NCI-H2081 treated with DMSO at 0.1 percent for 48 hours (cell line): ENCODE measurements around the gene BACH2.
"Not testable (repeated sequence)": the region's sequence is repeated elsewhere in the genome, so short reads cannot be mapped to it uniquely, and the experiment has no call there.

ENCODE experiments used
- DNase-seq: peaks from one replicate; lab custom pipeline; 2025; lab: John Stamatoyannopoulos, UW

The BACH2 gene

DNA sequence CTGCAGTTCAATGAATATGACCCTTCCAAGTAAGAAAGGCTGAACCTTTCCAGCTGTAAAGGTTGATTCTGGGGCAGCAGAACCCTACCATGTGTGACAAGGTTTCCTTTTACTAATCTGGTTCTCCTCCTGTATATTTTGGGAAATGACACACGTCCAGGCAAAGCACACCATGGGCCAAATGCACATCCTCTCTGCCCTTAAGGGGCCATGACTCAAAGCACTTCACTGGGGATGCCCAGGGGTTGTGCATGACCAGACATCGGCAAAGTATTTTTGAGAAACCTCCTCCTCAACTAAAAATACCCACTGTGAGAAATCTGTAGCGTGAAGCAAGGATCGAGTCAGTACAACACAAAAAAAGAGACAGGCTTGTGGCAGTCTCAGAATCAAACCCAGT lies 174.7 kb downstream of the BACH2 start:
- DNase-seq, result no peak

GRCh38 chr6:90120327-90120726 lies 176.3 kb downstream of the BACH2 start:
- DNase-seq, result no peak

DNA sequence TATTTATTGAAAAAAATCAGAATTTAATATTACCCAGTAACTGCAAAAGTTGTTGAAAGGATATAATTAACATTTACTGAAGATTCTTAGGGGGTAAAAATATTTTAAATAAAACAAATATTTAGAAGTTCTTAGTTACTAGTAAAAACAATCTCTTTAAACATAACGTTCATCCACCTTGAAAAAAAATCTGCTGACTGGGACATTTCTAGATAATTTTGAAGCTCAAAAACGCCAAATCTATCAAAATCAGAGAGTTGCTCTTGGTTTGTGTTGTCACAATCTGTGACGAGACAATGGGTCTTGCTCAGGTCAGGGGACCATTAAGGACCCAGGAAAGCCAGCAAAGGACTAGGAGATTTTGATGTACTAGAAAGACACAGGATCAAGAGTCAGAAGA lies 177.0 kb downstream of the BACH2 start:
- DNase-seq, result no peak

DNA sequence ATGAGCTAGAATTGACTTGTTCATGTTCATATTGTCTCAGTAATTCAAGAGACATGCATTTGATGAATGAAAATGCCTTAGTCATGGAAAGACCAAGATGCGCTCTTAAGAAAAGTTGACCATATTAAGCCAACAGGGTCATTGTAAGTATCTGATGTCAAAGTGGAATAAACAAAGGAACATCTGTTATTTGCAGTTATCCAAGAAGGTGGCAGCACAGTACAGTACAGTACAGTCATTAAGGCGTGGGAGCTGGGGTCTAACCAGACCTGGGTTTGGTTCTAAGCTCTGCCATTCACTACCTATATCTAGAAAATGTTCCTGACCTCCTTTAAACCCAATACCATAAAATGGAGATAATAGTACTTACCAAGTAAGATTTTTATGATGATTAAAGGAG lies 178.1 kb downstream of the BACH2 start:
- DNase-seq, result no peak

GRCh38 chr6:90118069-90118468 lies 178.6 kb downstream of the BACH2 start:
- no peak for DNase-seq

GRCh38 chr6:90116126-90116525 lies 180.5 kb downstream of the BACH2 start:
- not testable (repeated sequence) for DNase-seq

DNA sequence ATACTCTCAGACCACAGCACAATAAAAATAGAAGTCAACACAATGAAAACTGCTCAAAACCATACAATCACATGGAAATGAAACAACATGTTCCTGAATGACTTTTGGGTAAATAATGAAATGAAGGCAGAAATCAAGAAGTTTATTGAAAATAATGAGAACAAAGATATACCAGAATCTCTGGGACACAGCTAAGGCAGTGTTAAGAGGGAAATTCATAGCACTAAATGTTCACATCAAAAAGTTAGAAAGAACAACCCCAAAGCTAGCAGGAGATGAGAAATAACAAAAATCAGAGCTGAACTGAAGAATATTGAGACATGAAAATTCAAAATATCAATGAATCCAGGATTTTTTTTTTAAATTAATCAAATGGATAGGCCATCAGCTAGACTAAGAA lies 183.3 kb downstream of the BACH2 start:
- DNase-seq, result no peak

GRCh38 chr6:90111387-90111786 lies 185.3 kb downstream of the BACH2 start:
- no peak for DNase-seq

DNA sequence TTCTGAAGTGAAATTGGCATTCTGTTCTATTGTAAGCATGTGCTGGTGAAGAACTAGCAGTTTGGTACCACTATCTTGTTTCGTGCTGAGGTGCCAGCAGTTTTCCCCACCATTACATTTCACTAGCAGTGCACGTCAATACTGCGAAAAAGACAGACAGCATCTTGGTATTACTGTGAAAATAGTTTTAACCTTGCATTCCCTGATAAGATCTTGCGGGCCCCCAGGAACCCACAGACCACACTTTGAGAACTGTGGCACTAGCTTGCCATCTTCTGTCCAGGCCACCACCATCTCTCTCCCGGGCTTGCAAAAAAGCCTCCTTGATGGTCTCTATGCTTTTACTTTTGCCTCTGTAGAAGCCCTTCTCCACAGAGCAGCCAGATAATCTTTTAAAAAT lies 185.7 kb downstream of the BACH2 start:
- no peak for DNase-seq

DNA sequence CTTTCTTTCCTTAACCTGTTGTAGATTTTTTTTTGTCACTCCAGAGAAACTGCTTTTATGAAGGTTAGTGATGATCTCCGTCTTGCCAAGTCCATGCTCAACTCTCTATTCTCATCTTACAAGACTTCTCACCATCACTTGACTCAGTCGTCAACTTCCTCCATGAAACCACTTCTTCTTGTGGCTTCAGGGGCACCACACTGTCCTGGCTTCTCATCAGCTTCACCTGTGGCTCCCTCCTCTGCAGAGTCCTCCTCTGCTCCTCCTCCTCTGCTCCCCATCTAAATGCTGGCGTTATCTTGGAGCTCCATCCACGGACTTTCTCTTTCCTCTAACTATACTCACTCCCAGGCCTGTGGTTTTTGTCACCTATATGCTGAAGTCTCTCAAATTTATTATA lies 187.5 kb downstream of the BACH2 start:
- no peak for DNase-seq

GRCh38 chr6:90107771-90108282 lies 188.8 kb downstream of the BACH2 start:
- no peak for DNase-seq

DNA sequence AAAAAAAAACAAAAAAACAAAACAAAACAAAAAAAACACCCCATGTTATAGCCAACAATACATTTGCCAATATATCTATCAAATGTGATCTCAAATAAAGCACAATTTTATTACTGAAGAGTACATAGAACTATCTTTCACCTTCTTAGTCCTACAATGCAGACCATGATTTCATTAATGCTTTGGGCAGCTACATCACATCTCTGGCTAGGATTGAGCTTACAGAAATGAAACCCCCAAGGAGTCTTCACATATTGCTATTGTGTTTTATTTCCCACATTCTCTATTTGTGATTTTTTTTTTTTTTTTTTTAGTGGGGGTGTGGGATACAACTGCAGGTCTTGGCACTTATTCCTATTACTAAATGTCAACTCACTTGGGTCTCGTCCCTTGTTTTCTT lies 189.3 kb downstream of the BACH2 start:
- no peak for DNase-seq

GRCh38 chr6:90106449-90106848 lies 190.2 kb downstream of the BACH2 start:
- DNase-seq, result no peak

DNA sequence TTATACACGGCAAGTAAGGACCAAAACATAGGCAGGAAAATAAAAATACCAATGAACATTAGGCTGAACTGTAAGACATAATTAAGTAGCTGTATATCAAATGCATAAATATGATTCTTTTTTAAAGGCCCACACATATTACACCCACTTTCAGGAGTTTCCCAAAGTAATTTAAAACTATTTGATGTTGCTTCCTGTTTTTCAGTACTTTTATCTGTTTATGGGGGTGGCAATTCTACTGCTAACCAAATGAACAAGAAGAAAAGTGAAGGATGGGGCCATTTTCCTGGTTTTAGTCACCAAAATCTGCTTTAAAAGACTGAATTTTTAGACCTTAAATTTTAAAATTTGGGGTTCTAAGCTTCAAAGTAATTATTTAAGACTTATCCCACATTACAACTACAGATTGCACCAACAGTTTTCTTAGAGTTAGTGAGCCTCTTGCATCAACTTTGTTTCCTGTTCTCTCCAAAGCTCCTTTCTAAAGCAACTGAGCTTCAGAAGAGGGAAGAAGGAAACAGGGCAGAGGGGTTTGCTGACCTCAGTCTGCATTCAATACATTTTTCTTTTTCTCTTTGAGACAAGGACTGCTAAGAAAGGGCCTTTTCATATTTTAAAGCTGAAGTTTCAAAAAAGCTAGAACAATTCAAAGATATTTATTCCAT lies 191.0 kb downstream of the BACH2 start:
- DNase-seq, result no peak

GRCh38 chr6:90103056-90103800 lies 193.4 kb downstream of the BACH2 start:
- DNase-seq, result no peak

- DNase-seq, result no peak
These were observed 195.2 kb downstream of the BACH2 start for GRCh38 chr6:90101403-90101802.

- DNase-seq, result no peak
These were observed 196.5 kb downstream of the BACH2 start for GRCh38 chr6:90100059-90100665.

DNA sequence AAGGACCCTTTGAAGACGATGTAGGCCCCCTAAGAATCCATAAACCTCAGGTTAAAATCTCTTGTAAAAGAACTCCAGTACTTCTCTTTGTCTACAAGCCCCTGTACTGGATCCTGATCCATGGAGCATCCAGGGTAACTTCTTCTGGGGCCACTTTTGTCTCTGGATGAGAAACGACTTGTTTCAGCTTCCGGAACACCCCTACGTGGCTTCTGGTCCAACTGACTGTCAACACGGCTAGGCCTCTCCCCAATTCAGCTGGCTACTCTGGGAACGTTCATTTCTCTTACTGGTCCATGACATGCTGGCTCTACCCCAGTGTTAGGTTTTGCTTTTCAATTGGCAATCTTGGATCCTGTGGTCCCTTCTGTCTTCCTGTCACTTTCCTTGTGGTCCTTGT lies 198.0 kb downstream of the BACH2 start:
- no peak for DNase-seq

DNA sequence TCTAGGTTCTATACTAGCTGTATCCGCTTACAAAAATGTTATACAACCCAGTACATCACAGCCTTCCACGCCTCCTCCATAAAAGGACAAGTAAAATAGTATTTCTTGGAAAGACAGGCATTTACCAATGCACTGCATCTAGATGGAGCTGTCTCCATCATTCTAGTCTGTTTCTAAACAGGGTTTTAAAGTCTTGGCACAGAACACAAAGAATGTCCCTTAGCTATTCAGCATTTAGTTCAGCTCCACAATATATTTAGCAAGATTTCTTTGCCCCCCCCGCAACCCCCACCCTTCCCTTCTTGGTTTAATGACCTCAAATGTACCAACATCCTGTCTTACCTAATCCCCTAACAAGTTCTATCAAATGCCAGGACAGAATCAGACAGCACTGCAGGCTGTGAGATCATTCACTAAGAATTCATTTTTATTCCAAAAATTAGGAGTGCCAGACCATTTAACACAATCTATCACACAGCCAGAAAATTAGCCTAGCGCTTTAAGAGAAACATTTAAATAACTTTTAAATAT lies 198.6 kb downstream of the BACH2 start:
- DNase-seq, result no peak

GRCh38 chr6:90097356-90097755 lies 199.3 kb downstream of the BACH2 start:
- no peak for DNase-seq

DNA sequence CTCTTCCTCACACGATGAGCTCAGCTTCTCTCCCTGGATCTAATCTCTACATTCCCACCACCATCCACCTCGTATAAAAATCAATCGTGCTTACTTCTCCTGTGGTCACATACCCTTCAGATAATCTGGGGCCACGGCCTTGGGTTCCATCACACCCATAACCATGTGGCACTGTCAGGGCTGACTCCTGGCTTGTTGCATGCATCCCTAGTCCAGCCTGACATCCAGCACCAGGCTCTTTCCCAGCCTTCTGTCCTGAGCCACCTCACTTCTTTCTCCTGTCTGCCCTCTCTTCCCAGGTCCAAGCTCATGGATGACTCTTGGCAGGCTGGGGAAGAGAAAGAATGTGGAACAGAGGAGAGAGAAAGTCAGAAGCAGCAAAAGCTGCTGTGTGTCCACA lies 199.8 kb downstream of the BACH2 start:
- no peak for DNase-seq

GRCh38 chr6:90095788-90096187 lies 200.9 kb downstream of the BACH2 start:
- DNase-seq, result no peak

- DNase-seq, result no peak
These were observed 201.5 kb downstream of the BACH2 start for GRCh38 chr6:90095145-90095544.
